Hypothalamus (tissue), 51 donors: ENCODE data around the gene ZP1.
A peak's percentile ranks its signal among the peaks of the same experiment; 100 is the strongest.

Experiments
- DNase-seq, 51 donors: peaks; one replicate each; lab custom pipeline; 2025; lab: John Stamatoyannopoulos, UW

Gene ZP1

DNA sequence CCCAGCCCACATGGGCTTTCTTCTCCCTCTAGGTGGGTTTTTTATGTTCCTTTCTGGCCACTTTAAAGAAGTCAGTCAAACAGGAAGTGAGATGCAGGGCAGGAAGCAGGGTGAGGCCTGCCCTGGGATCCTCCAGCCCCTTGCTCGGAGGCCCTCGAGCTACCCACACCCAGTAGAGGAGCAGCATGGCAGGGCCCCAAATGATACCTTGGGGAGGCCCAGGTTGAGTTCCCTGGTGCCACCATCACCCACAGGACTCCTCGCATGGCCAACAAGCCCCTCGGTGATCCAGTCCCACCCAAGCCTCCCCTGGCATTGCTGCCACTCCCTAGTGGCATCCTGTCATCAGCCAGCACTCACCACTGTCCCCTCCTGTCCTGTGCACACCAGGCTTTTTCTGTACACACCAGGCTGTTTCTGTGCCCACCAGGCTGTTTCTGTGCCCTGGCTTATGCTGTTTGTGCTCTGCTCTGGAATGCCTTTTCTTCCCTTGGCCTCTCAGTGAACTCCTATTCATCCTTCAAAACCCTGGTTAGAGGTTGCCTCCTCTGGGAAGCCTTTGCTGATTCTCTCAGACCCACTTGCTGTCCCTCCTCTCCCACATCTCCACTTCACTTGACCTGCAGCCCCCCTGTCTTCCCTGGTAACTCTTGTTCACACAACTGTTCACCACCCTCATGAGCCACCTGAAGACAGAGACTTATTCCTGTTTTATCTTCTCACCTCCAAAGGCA is 8.4 kb upstream of the ZP1 start:
- no peak for DNase-seq

GRCh38 chr11:60859616-60860250 is 7.6 kb upstream of the ZP1 start:
- DNase-seq: peak in 22 of 51 donors; percentile 13 to 74 (median 39)

DNA sequence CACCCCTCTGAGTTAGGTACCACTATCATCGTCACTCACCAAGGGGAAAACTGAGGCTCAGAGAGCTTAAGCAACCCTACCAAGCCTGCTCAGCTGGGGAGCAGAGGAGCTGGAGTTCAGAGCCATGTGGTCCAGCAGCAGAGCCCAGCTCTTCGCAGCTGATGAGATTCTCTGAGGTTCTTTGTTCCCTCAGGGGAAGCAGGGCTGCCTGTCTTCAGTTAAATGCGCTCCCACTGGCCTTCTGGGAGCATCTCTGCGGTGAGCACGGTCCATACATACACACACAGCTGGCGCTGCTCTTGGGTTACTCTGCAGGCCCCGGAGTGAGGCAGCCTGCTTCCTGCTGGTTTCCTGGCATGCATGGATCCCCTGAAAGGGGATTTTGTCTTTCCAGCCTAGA is 6.4 kb upstream of the ZP1 start:
- peak in 10 of 51 donors; percentile 4 to 49 (median 26) for DNase-seq

GRCh38 chr11:60862171-60862570 is 5.2 kb upstream of the ZP1 start:
- no peak for DNase-seq

GRCh38 chr11:60863550-60864521 is 3.5 kb upstream of the ZP1 start:
- no peak for DNase-seq

DNA sequence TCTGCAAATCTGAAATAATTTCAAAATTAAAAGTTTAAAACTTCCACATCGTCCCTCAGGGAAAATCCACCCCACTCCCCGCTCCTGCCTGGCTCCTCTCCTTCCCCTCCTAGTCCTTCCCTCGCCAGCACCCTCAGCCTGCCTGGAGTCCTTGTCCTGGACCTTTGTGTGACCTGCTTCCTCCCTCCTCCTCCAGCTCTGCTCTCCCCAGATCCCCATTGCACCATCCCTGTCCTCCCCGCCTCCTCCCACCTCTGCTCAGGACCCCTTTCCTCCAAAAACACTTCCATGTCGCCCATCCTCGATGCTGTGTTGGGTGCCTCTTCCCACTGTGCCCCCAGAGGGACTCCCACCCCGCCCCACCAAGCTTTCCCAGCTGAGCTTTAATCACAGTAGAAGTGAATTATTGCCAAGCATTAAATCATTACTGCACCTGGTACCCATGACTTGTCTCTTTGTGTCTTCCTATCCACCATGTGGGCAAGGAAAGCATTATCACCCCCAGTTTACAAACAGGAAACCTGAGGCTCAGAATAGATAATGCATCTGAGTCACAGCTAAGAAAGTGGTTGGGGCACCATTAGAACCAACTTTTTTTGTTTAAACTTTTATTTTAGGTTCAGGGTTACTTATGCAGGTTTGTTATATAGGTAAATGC is 2.4 kb upstream of the ZP1 start:
- DNase-seq: no peak

GRCh38 chr11:60867871-60868681 is 734 bp downstream of the ZP1 start:
- no peak for DNase-seq

GRCh38 chr11:60868682-60869450 is 1.5 kb downstream of the ZP1 start:
- DNase-seq: no peak

DNA sequence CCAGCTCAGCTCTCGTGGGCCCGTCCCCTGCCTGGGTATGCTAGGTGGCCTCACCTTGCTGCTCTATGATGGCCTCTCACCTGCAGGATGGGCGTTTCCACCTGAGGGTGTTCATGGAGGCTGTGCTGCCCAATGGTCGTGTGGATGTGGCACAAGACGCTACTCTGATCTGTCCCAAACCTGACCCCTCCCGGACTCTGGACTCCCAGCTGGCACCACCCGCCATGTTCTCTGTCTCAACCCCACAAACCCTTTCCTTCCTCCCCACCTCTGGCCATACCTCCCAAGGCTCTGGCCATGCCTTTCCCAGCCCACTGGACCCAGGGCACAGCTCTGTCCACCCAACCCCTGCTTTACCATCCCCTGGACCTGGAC is 2.1 kb downstream of the ZP1 start:
- DNase-seq: no peak

GRCh38 chr11:60870276-60870675 is 2.9 kb downstream of the ZP1 start:
- DNase-seq: peak in 10 of 51 donors; percentile 11 to 64 (median 24)

DNA sequence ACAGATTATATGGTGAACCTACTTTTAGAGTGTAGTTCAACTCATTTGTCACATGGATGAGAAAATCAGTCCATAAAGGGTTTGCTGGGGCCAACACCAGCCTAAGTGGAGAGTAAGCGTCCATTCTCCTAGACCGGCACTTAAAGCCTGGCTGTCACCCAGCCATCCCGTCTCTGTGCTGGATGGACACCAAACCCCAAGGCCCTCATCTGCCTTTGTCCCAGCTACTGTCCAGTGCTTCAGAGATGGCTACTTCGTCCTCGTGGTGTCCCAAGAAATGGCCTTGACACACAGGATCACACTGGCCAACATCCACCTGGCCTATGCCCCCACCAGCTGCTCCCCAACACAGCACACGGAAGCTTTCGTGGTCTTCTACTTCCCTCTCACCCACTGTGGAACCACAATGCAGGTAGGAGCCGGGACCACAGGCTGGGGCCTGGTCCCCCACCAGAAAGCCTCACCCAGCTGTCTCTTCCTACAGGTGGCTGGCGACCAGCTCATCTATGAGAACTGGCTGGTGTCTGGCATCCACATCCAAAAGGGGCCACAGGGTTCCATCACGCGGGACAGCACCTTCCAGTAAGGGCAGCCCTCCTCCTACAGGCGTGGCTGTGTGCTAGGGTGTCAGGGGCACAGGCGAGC is 3.5 kb downstream of the ZP1 start:
- DNase-seq: no peak

DNA sequence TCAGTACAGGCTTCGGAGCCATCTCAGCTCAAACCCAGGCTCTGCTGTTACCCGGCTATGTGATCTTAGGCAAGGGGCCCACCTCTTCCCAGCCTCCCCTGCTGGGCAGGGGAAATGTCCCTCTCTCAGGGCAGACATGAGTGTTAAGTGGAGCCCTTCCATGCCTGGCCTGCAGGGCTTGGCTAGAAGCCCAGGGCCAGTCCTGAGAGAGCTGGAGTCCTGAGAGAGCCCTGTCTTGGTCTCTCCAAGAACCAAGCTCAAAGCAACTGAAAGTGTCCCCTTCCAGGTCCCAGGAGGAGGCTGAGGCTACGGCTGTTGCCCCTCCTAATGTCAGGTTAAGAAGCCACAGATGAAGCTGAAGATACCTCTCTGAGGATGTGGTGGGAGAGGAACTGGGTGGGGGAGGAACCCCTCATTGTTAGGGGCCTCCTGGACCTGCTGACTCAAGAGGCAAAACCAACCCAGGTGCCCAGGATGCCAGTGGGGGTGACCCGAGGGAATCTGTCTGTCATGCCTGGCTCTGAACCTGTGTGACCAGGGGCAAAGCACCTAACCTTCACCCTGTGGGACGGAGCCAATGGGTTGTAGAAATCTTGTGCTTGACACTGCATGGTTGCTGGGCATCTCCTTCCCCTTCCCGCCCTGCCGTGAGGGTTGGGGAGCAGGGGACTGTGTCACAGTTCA is 4.2 kb downstream of the ZP1 start:
- no peak for DNase-seq

DNA sequence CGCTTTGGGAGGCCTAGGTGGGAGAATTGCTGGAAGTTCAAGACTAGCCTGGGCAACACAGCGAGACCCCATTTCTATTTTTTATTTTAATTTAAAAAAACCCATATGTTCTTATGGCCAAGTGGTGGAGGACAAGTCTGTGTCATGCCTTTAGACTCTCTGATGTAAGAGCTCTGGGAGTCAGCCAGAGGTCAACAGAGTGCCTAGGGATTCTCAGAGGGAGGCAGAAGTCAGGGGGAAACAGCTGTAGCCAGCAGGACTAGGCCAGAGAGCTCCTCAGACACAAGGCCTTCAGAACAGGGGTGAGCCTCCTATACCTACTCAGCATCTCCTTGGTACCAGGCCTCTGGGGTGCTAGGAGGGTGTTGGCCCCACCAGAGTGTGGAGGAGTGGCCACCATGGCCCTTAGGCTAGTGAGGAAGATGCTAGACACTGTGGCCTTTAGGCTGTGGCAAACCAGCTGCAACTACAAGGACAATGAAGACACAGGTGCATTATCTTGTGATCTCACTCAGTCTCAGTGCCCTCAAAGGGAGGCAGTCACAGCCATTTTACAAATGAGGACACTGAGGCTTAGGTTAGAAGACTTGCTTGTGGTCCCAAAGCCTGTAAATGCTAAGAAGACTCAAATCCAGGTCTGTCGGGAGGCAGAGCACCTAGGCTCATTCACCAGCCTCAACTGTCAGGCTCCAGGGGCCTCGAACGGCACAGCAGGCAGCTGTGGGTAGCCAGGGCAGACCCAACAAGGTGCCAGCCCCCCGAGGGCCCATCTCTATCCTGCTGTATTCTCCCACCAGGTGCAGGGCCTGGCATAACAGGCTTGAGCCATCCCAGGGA is 5.0 kb downstream of the ZP1 start:
- DNase-seq: no peak

- peak in 2 of 51 donors; percentile 25 to 28 for DNase-seq
Observed at GRCh38 chr11:60872961-60873524, 5.7 kb downstream of the ZP1 start.

- DNase-seq: no peak
Observed at GRCh38 chr11:60873533-60873932, 6.2 kb downstream of the ZP1 start.
